Right lobe of liver (tissue), 6 donors: ENCODE measurements around the gene MAGI1. TPM values are rescaled to one million over a fixed set of nuclear protein-coding genes. Genes with fewer than 3 reads are reported as not detected.

Experiments
- ATAC-seq, 4 donors: fragments of 200-7000 bp; cut with Tn5 transposase; one replicate each; pipeline ENCODE4 v1.9.1; 2020; ENCODE audit warnings: mild to moderate bottlenecking in 4 of 4, moderate library complexity in 4 of 4
- DNase-seq, 3 donors: peaks; one replicate each; pipeline ENCODE4 v3.0.0-alpha.2; 2020
- H3K27ac ChIP-seq, 3 donors: fragments of 200-600 bp; one replicate each; pipeline ENCODE4 v1.8.0; 2022
- H3K27me3 ChIP-seq, 2 donors: fragments of 200-600 bp; one replicate each; pipeline ENCODE4 v1.8.0; 2022
- H3K36me3 ChIP-seq, 4 donors: fragments of 200-600 bp; sonication (generic) in 1 of 4; one replicate each; pipeline versions ENCODE4 v1.5.1 to v1.8.0; 2017 to 2022; ENCODE audit warnings: control low read depth in 1 of 4
- H3K4me1 ChIP-seq, 4 donors: fragments of 200-600 bp; sonication (generic) in 1 of 4; one replicate each; pipeline versions ENCODE4 v1.5.1 to v1.8.0; 2017 to 2022; ENCODE audit warnings: control low read depth in 1 of 4
- H3K4me3 ChIP-seq, 3 donors: fragments of 200-600 bp; one replicate each; pipeline ENCODE4 v1.8.0; 2022
- H3K9me3 ChIP-seq, 4 donors: fragments of 200-600 bp; sonication (generic) in 1 of 4; one replicate each; pipeline versions ENCODE4 v1.5.1 to v1.8.0; 2017 to 2022; ENCODE audit warnings: control low read depth in 1 of 4
- CTCF ChIP-seq, 4 donors: fragments of 200-600 bp in 3 of 4; fragments of 450-650 bp in 1 of 4; IDR thresholded peaks; one replicate each; pipeline versions ENCODE4 v1.5.1 to v1.8.0; 2016 to 2022; ENCODE audit warnings: antibody characterized with exemption in 4 of 4, mild to moderate bottlenecking in 2 of 4
- POLR2A ChIP-seq: fragments of 450-650 bp; IDR thresholded peaks from one replicate; pipeline ENCODE4 v1.6.1; 2017; ENCODE audit warnings: antibody characterized with exemption, mild to moderate bottlenecking
- WGBS: methylation state at CpG from one replicate; pipeline ENCODE4 v1.1.6; 2018; ENCODE audit warnings: low coverage, low lambda C conversion rate; ENCODE audit not compliant: insufficient coverage; ENCODE audit errors: missing lambda C conversion rate; 5-methylcytosine and 5-hydroxymethylcytosine counted together
- intact Hi-C, 2 donors: fragments of 100-400 bp; cut with DNase I; formaldehyde crosslinking; loops; one replicate each; pipeline versions ENCODE4 v1.11.2 to v1.14.1; 2022
- total RNA-seq, 6 experiments: library from RNA; depleted of rRNA in 2 of 6; stranded (reverse); fragments of >200 nt in 2 of 6; fragmentation: NEBNext Ultra II Directional in 3 of 6; extraction: Animal tissue kit (Norgen Biotek cat#: 25700) in 3 of 6; gene quantifications; one replicate each; pipeline versions ENCODE4 v1.1.0 to v1.2.4, GENCODE V29; 2016 to 2023
- donor health status: DM: no; HTN: yes; CAD: no.
- donor health status: DM: no; HTN: no; CAD: no.
- donor health status: DM: no; HTN: no; CAD: no.
- donor health status: DM: no; HTN: yes; CAD: no.
- donor health status: DM: no; HTN: yes; CAD: no.

Gene MAGI1
- total RNA-seq, 6 experiments from 2014 or later, result 22.6 to 37.7 (median 26.9) TPM

DNA sequence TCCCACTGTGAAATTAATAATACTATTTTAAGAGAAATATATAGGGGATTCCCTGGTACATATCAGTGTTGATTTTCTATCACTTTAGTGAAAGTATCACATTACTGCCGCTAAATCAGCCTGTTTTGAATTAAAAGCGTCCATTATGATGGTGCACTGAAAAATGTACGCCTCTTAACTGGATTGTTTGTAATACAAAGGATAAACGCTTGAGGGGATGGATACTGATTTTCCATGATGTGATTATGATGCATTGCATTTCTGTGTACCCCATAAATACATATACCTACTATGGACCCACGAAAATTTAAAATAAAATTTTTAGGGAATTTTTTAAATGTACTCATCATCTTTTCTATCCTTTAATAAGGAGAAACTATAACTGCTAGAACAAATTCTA is 478.6 kb downstream of the MAGI1 start:
- no peak for ATAC-seq
- Histone ChIP-seq H3K36me3 (no peaks in the 10 kb centered on the region), H3K27me3 (no peaks in the 10 kb centered on the region), H3K4me1 (peaks cover 0 to 15% (median 5%) of the 10 kb centered on the region in 4 donors), H3K4me3 (no peak overlapping the region), H3K9me3 (no peaks in the 10 kb centered on the region), H3K27ac (no peak overlapping the region)
- intact Hi-C loops, result no loop called here
- TF ChIP-seq CTCF (IDR thresholded peaks at IDR 0.05) (no peak), POLR2A (no peak)
- 90% methylated on average over 5 of the region's 5 CpGs for WGBS
- DNase-seq, result no peak

GRCh38 chr3:65559643-65560042 is 479.1 kb downstream of the MAGI1 start:
- ATAC-seq (no peak), DNase-seq (no peak)
- intact Hi-C loops, result no loop called here
- H3K9me3 ChIP-seq, result no peaks in the 10 kb centered on the region
- TF ChIP-seq CTCF (IDR thresholded peaks at IDR 0.05) (no peak), POLR2A (no peak)
- H3K27ac ChIP-seq, result no peak overlapping the region
- peaks cover 0 to 15% (median 5%) of the 10 kb centered on the region in 4 donors for H3K4me1 ChIP-seq
- 89% methylated on average over 10 of the region's 10 CpGs for WGBS
- H3K27me3 ChIP-seq, result no peaks in the 10 kb centered on the region
- H3K36me3 ChIP-seq, result no peaks in the 10 kb centered on the region
- H3K4me3 ChIP-seq, result no peak overlapping the region

GRCh38 chr3:65558826-65559225 is 479.9 kb downstream of the MAGI1 start:
- Histone ChIP-seq H3K36me3 (no peaks in the 10 kb centered on the region), H3K27ac (no peak overlapping the region), H3K27me3 (no peaks in the 10 kb centered on the region), H3K9me3 (no peaks in the 10 kb centered on the region), H3K4me1 (peaks cover 0 to 15% (median 5%) of the 10 kb centered on the region in 4 donors), H3K4me3 (no peak overlapping the region)
- no peak for ATAC-seq
- TF ChIP-seq POLR2A, result no peak
- TF ChIP-seq CTCF (IDR thresholded peaks at IDR 0.05), result no peak
- no peak for DNase-seq
- 77% methylated on average over 1 of the region's 1 CpG for WGBS
- intact Hi-C loops, result no loop called here

DNA sequence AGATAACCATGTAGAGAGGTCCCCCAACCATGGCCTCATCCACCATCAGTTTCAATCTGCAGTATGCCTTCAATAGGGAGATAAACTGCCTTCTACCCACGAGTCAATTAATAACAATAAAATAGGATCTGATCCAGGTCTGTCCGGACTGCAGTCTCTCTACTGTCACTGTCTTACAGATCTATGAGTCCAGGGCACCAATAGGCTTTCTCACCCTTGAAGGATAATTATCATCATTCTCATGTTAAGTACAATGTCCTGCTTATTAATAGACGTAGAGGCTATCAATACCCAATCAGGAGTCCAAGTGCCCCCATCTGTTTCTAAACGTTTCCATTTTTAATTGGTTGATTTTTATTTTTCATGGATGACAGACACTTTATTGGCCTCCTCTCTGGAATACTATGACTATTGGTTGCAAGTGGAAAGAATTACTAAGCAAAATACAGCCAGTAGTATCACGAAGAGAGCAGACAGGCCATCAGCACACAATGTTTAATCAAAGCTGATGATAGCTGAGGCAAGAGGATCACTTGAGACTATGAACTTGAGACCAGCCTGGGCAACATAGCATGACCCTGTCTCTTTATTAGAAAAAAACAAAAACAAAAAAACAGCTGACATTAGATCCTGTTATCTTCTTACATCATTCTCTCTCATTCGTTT is 480.7 kb downstream of the MAGI1 start:
- Histone ChIP-seq H3K4me1 (peaks cover 0 to 15% (median 5%) of the 10 kb centered on the region in 4 donors), H3K27ac (no peak overlapping the region), H3K36me3 (no peaks in the 10 kb centered on the region), H3K4me3 (no peak overlapping the region), H3K27me3 (no peaks in the 10 kb centered on the region), H3K9me3 (no peaks in the 10 kb centered on the region)
- intact Hi-C loops, result no loop called here
- DNase-seq (no peak), ATAC-seq (peak in 1 of 4 donors; percentile 26)
- WGBS, result 66% methylated on average over 6 of the region's 6 CpGs
- TF ChIP-seq POLR2A, result no peak
- TF ChIP-seq CTCF (IDR thresholded peaks at IDR 0.05), result no peak
